ENCODE results near the gene VAC14.

DNA sequence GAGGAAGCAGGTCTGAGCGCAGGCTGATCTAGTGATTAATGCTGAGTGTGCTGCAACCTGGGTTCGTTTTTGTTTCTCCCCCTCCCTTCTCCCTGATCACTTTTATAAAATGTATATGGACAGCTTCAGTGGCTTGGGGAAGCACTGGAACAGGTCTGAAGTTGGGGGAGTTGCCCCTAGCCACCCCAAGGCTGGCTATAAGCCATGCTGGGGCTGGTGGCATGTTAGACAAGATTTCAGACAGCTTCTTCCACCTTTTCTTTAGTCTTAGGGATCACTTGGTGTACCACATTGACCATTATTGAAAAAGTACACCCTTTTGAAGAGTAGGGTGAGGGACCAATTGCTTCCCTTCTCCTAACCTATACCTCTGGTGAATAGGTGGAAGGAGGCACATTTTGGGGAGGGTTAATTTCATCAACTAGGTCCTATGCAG is 3.8 kb upstream of the VAC14 start:
- TF ChIP-seq EP300 (IDR thresholded peaks at IDR 0.05; ENCODE audit: borderline replicate concordance) (no peak), TAF1 (IDR thresholded peaks at IDR 0.05; ENCODE audit: low read depth) (no peak)
- TF ChIP-seq, protein P1, sequence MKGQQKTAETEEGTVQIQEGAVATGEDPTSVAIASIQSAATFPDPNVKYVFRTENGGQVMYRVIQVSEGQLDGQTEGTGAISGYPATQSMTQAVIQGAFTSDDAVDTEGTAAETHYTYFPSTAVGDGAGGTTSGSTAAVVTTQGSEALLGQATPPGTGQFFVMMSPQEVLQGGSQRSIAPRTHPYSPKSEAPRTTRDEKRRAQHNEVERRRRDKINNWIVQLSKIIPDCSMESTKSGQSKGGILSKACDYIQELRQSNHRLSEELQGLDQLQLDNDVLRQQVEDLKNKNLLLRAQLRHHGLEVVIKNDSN (IDR thresholded peaks at IDR 0.05): no peak
